A673 (cell line): ENCODE results near the gene EPHA6. TPM values are rescaled to one million over a fixed set of nuclear protein-coding genes. Genes with fewer than 3 reads are reported as not detected.
"Not testable (repeated sequence)": the region's sequence is repeated elsewhere in the genome, so short reads cannot be mapped to it uniquely, and the experiment has no call there.

Experiments
- BruUV-seq: library from RNA; stranded (reverse); fragments of 400-500 nt; replicated peaks from 2 replicates; lab custom pipeline; 2021; lab: Mats Ljungman, UMichigan
- CTCF ChIA-PET: fragments of 300-600 bp; sonication (Branson Sonifier 250); formaldehyde crosslinking; loops from one replicate; lab custom pipeline; 2022; ENCODE audit warnings: antibody characterized with exemption; lab: Charles Lee
- POLR2A ChIA-PET: fragments of 300-600 bp; sonication (Branson Sonifier 250); formaldehyde crosslinking; loops from one replicate; lab custom pipeline; 2022; ENCODE audit warnings: antibody characterized with exemption; ENCODE audit not compliant: low non-redundant PET; lab: Charles Lee
- DNase-seq: peaks from one replicate; pipeline ENCODE4 v3.0.0-alpha.2; 2015; ENCODE audit warnings: low spot score
- H3K27ac ChIP-seq: fragments of 200-600 bp; sonication (generic); 2 replicates; pipeline ENCODE4 v1.5.1; 2016; ENCODE audit warnings: mixed run types, low read depth, mild to moderate bottlenecking, mixed read lengths, antibody characterized with exemption, low read length; ENCODE audit not compliant: poor library complexity, severe bottlenecking
- H3K27me3 ChIP-seq: fragments of 200-600 bp; sonication (generic); replicated peaks from 2 replicates; pipeline ENCODE4 v1.6.1; 2017; ENCODE audit warnings: mixed run types, low read depth, mild to moderate bottlenecking, mixed read lengths, antibody characterized with exemption, low read length; ENCODE audit not compliant: insufficient read depth, poor library complexity
- H3K36me3 ChIP-seq: fragments of 200-600 bp; sonication (generic); 2 replicates; pipeline ENCODE4 v1.6.1; 2016; ENCODE audit warnings: mixed run types, mild to moderate bottlenecking, mixed read lengths, antibody characterized with exemption, low read length; ENCODE audit not compliant: insufficient read depth, poor library complexity, severe bottlenecking
- H3K4me1 ChIP-seq: fragments of 200-600 bp; sonication (generic); 2 replicates; pipeline ENCODE4 v1.6.1; 2017; ENCODE audit warnings: mixed run types, mild to moderate bottlenecking, mixed read lengths, antibody characterized with exemption, low read length; ENCODE audit not compliant: insufficient read depth, poor library complexity, severe bottlenecking
- H3K4me3 ChIP-seq: fragments of 200-600 bp; sonication (generic); 2 replicates; pipeline ENCODE4 v1.5.1; 2016; ENCODE audit warnings: low read depth, mixed run types, mild to moderate bottlenecking, mixed read lengths, low read length; ENCODE audit not compliant: poor library complexity, severe bottlenecking
- H3K9me3 ChIP-seq: fragments of 200-600 bp; sonication (generic); 2 replicates; pipeline ENCODE4 v1.6.1; 2016; ENCODE audit warnings: mixed run types, low read depth, mild to moderate bottlenecking, mixed read lengths, antibody characterized with exemption, low read length; ENCODE audit not compliant: poor library complexity, severe bottlenecking
- EZH2 ChIP-seq: fragments of 200-600 bp; sonication (generic); IDR thresholded peaks from 2 replicates; pipeline ENCODE4 v1.6.1; 2017; ENCODE audit warnings: borderline replicate concordance, low read depth, mild to moderate bottlenecking, mixed read lengths, antibody characterized with exemption, low read length; ENCODE audit not compliant: poor library complexity, severe bottlenecking
- intact Hi-C: fragments of 100-400 bp; cut with micrococcal nuclease; formaldehyde crosslinking; loops from one replicate; pipeline ENCODE4 v1.10.0; 2022; ENCODE audit not compliant: unreplicated experiment
- total RNA-seq: library from RNA; stranded (reverse); gene quantifications from 2 replicates; pipeline ENCODE4 v1.2.3, GENCODE V29; 2021
- TF ChIP-seq, protein P1 (sequence below): fragments of 300-800, 200-600 bp; sonication (generic); conservative IDR thresholded peaks from 2 replicates; pipeline ENCODE4 v1.5.1; 2017; ENCODE audit warnings: low read depth, mild to moderate bottlenecking, antibody characterized with exemption, low read length, moderate library complexity, mixed read lengths

Gene EPHA6
- total RNA-seq, 1 experiment from 2014 or later, result not detected

DNA sequence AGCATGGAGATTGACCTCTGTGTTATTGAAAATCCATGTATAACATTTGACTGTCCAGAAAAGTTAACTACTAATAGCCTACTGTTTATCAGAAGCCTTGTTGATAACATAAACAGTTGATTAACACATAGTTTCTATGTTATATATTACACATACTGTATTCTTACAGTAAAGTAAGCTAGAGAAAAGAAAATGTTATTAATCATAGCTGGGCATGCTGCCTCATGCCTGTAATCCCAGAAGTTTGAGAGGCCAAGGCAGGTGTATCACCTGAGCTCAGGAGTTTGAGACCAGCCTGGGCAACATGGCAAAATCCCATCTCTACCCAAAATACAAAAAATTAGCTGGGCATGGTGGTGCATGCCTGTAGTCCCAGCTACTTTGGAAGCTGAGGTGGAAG, 163.3 kb downstream of the EPHA6 start:
- intact Hi-C loops, result no loop called here
- POLR2A ChIA-PET, result no interaction called here
- no TSS peak for BruUV-seq

DNA sequence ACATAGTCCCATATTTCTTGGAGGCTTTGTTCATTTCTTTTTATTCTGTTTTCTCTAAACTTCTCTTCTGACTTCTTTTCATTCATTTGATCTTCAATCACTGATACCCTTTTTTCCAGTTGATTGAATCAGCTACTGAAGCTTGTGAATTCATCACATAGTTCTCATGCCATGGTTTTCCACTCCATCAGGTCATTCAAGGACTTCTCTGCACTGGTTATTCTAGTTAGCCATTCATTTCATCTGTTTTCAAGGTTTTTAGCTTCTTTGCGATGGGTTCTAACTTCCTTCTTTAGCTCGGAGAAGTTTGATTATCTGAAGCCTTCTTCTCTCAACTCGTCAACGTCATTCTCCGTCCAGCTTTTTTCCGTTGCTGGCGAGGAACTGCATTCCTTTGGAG, 169.3 kb downstream of the EPHA6 start:
- BruUV-seq, H3K4me3 ChIP-seq, intact Hi-C loops, DNase-seq, H3K27ac ChIP-seq, H3K36me3 ChIP-seq, H3K4me1 ChIP-seq, POLR2A ChIA-PET, H3K9me3 ChIP-seq, H3K27me3 ChIP-seq, CTCF ChIA-PET: not testable (repeated sequence)

More for the DNA sequence above, 163.3 kb downstream of the EPHA6 start:
- Histone ChIP-seq H3K4me3 (no peak overlapping the region), H3K27me3 (no peaks in the 10 kb centered on the region), H3K27ac (no peak overlapping the region), H3K4me1 (no peaks in the 10 kb centered on the region), H3K9me3 (peaks cover 13% of the 10 kb centered on the region), H3K36me3 (no peaks in the 10 kb centered on the region)
- DNase-seq, result no peak
- TF ChIP-seq EZH2, result no peak
- TF ChIP-seq, protein P1, sequence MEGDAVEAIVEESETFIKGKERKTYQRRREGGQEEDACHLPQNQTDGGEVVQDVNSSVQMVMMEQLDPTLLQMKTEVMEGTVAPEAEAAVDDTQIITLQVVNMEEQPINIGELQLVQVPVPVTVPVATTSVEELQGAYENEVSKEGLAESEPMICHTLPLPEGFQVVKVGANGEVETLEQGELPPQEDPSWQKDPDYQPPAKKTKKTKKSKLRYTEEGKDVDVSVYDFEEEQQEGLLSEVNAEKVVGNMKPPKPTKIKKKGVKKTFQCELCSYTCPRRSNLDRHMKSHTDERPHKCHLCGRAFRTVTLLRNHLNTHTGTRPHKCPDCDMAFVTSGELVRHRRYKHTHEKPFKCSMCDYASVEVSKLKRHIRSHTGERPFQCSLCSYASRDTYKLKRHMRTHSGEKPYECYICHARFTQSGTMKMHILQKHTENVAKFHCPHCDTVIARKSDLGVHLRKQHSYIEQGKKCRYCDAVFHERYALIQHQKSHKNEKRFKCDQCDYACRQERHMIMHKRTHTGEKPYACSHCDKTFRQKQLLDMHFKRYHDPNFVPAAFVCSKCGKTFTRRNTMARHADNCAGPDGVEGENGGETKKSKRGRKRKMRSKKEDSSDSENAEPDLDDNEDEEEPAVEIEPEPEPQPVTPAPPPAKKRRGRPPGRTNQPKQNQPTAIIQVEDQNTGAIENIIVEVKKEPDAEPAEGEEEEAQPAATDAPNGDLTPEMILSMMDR, result no peak
- CTCF ChIA-PET, result no interaction called here

DNA sequence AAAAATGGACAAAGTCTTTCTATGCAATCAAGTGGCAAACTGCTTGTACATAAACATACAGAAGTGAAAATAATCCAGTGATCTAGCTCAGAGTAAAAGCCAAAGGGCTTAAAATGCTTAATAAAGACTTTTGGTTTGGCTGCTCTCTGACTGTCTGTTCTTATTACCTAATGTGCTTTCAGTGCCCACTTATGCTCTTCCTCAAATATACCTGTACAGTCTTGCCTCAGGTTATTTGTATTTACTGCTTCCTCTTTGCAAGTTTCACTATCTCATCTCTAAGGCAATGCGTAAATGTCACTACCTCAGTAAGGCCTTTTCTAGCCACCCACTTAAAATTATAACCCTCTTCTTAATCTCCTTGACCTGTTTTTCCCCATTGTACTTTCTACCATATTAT, 171.8 kb downstream of the EPHA6 start:
- no peak for DNase-seq
- ChIA-PET POLR2A (no interaction called here), CTCF (no interaction called here)
- no TSS peak for BruUV-seq
- H3K4me1 ChIP-seq, result no peaks in the 10 kb centered on the region
- peaks cover 9% of the 10 kb centered on the region for H3K9me3 ChIP-seq
- intact Hi-C loops, result no loop called here
- no peak overlapping the region for H3K4me3 ChIP-seq
- no peaks in the 10 kb centered on the region for H3K27me3 ChIP-seq
- no peak for TF ChIP-seq EZH2
- TF ChIP-seq, protein P1, result no peak
- no peaks in the 10 kb centered on the region for H3K36me3 ChIP-seq
- H3K27ac ChIP-seq, result no peak overlapping the region

DNA sequence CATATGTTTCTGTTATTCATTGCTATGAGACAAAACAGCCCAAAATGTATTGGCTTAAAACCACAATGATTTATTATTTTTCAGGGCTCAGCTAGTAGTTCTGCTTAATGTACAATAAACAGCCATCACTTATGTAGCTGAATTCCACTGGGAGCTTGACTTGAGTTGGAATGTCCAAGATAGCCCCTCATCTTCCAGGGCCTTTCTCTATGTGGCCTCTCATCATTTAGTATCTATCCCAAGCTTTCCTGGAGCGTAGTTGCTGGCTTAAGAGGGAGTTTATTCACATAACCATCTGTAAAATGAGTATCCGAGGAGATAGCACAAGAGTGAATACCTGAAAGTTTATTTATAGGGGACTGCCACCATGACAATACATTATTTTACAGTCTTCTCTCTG, 176.8 kb downstream of the EPHA6 start:
- H3K36me3 ChIP-seq, result no peaks in the 10 kb centered on the region
- TF ChIP-seq, protein P1, result no peak
- TF ChIP-seq EZH2, result no peak
- ChIA-PET POLR2A (no interaction called here), CTCF (no interaction called here)
- peaks cover 14% of the 10 kb centered on the region for H3K9me3 ChIP-seq
- BruUV-seq, result no TSS peak
- no peaks in the 10 kb centered on the region for H3K4me1 ChIP-seq
- no peak overlapping the region for H3K4me3 ChIP-seq
- no peak for DNase-seq
- H3K27me3 ChIP-seq, result no peaks in the 10 kb centered on the region
- H3K27ac ChIP-seq, result no peak overlapping the region
- intact Hi-C loops, result no loop called here
